ENCODE measurements around the gene RPL28.

The RPL28 gene

DNA sequence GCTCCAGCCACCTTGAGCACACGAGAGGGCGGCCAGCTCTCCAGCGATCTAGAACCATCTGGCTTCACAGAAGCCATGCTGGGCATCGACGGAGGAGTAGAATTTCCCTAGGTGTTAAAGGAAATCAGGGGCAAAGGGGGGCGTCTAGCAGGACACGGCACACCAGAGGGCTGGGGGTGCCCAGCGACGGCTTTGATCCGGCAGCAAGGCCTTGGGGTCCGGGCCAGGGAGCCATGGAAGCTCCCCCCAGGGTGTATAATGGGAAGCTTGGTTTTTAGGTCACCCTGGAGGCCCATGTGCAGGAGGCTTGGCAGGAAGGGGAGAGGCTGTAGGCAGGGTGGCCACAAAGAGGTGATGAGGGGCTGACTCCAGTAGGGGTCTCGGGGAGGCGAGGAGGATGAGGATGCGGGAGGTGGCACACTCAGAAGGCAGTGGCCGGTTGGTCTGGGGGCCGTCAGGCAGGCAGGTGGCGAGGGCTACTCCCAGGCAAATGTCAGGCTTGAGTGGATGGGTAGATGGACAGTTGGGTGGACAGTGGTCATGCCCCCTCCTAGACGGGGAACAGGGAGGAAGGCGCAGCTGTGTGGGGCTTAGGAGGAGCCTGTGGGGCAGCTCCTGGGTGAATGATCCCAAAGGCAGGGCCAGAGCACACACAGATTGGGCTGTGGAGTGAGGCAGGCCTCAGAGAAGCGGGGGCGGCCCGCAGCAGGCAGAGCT is 40.5 kb upstream of the RPL28 start:
- TF ChIP-seq POLR2AphosphoS5 (IDR thresholded peaks at IDR 0.05; ENCODE audit: low read depth, low read length): no peak
- no peak for TF ChIP-seq TAF1 (IDR thresholded peaks at IDR 0.05; ENCODE audit: borderline replicate concordance, insufficient read depth, low read length)
- TF ChIP-seq, protein P1, sequence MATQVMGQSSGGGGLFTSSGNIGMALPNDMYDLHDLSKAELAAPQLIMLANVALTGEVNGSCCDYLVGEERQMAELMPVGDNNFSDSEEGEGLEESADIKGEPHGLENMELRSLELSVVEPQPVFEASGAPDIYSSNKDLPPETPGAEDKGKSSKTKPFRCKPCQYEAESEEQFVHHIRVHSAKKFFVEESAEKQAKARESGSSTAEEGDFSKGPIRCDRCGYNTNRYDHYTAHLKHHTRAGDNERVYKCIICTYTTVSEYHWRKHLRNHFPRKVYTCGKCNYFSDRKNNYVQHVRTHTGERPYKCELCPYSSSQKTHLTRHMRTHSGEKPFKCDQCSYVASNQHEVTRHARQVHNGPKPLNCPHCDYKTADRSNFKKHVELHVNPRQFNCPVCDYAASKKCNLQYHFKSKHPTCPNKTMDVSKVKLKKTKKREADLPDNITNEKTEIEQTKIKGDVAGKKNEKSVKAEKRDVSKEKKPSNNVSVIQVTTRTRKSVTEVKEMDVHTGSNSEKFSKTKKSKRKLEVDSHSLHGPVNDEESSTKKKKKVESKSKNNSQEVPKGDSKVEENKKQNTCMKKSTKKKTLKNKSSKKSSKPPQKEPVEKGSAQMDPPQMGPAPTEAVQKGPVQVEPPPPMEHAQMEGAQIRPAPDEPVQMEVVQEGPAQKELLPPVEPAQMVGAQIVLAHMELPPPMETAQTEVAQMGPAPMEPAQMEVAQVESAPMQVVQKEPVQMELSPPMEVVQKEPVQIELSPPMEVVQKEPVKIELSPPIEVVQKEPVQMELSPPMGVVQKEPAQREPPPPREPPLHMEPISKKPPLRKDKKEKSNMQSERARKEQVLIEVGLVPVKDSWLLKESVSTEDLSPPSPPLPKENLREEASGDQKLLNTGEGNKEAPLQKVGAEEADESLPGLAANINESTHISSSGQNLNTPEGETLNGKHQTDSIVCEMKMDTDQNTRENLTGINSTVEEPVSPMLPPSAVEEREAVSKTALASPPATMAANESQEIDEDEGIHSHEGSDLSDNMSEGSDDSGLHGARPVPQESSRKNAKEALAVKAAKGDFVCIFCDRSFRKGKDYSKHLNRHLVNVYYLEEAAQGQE (IDR thresholded peaks at IDR 0.05; ENCODE audit: insufficient read depth in 1 of 2, low read depth in 2 of 2, low read length in 2 of 2): no peak
- no peak for TF ChIP-seq SIN3A (IDR thresholded peaks at IDR 0.05; ENCODE audit: borderline replicate concordance, insufficient read depth, low read length)
- TF ChIP-seq FOXP2 (optimal IDR thresholded peaks at IDR 0.05; ENCODE audit: borderline replicate concordance, extremely low read depth, extremely low read length, insufficient read depth): no peak

DNA sequence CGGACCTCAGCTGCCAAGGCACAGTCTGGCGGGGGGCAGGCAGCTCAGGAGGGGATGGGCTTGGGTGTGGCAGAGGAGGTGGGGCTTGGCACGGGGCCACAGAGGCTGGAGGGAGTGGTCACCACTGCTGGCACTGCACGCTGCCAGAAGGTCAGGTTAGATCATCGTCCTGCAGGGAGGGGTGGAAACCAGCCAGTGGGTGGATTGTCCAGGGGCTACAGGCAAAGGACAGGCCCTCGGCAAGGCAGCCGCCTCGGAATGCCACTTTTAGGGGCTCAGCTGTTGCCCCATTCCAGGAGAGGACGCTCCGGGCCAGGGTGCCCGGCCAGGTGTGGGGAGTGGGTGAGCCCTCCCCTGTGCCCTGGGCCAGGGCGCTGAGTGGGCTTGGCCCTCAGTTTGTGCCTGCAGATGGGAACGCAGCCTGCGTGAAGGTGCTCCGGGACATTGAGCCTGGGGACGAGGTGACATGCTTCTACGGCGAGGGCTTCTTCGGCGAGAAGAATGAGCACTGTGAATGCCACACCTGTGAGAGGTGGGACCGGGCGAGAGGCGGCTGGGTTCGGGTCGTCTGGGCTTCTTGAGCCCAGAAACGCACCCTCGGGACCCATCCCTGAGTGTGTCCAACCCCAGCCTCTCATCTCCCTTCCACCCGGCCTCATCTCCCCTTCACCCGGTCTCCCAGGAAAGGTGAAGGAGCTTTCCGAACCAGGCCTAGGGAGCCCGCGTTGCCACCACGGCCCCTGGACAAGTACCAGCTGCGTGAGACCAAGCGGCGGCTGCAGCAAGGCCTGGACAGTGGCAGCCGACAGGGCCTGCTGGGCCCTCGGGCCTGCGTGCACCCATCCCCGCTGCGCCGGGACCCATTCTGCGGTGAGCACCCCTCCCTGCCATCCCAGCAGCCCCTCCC is 39.7 kb upstream of the RPL28 start:
- TF ChIP-seq SIN3A (IDR thresholded peaks at IDR 0.05; ENCODE audit: borderline replicate concordance, insufficient read depth, low read length) (no peak), TAF1 (IDR thresholded peaks at IDR 0.05; ENCODE audit: borderline replicate concordance, insufficient read depth, low read length) (no peak), FOXP2 (optimal IDR thresholded peaks at IDR 0.05; ENCODE audit: borderline replicate concordance, extremely low read depth, extremely low read length, insufficient read depth) (no peak), POLR2AphosphoS5 (IDR thresholded peaks at IDR 0.05; ENCODE audit: low read depth, low read length) (no peak)

DNA sequence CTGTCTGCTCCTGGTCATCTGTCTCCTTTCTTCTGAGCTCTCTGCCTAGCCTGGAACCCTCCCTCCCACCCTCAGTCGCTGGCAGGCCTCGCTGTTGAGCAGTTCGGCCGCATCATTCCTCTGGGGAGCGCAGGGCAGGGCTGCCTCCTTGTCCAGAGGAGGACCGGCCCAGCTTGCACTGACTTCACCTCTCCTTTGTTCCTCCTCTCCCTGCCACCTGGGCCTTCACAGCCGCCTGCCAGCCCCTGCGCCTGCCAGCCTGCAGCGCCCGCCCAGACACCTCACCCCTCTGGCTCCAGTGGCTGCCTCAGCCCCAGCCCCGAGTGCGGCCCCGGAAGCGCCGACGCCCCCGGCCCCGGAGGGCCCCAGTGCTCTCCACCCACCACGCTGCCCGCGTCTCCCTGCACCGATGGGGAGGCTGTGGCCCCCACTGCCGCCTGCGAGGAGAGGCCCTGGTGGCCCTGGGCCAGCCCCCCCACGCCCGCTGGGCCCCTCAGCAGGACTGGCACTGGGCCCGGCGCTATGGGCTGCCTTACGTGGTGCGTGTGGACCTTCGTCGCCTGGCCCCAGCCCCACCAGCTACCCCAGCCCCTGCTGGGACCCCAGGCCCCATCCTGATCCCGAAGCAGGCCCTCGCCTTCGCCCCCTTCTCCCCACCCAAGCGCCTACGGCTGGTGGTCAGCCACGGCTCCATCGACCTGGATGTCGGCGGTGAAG is 38.8 kb upstream of the RPL28 start:
- TF ChIP-seq, protein P1 (IDR thresholded peaks at IDR 0.05; ENCODE audit: insufficient read depth in 1 of 2, low read depth in 2 of 2, low read length in 2 of 2): no peak
- TF ChIP-seq TAF1 (IDR thresholded peaks at IDR 0.05; ENCODE audit: borderline replicate concordance, insufficient read depth, low read length) (no peak), FOXP2 (optimal IDR thresholded peaks at IDR 0.05; ENCODE audit: borderline replicate concordance, extremely low read depth, extremely low read length, insufficient read depth) (no peak), POLR2AphosphoS5 (IDR thresholded peaks at IDR 0.05; ENCODE audit: low read depth, low read length) (no peak)

DNA sequence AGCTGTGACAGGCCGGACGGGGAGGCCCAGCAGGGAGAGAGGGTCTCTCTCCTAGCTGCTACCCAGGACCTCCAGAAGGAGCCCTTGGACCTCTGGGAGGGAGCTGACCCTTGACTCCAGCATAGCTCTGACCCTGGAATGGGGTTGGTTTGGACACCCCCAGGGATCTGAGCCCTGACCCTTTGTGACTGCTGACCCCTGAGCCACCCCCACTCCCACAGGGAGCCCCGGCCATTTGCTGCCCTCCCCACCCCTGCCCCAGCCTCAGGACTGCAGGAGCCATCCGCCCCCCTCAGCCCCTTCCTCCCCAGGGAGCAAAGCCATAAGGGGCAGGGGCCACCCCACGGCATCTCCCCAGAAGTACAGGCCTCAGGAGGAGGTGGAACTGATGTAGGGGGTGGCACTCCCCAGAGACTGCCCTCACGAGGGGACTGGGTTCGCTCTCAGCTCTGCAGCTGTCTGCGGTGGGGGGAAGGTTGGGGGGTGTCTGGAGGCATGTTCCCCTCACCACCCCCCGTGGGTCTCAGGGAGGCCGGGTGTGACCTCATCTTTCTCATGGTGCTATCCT is 38.2 kb upstream of the RPL28 start:
- no peak for TF ChIP-seq FOXP2 (optimal IDR thresholded peaks at IDR 0.05; ENCODE audit: borderline replicate concordance, extremely low read depth, extremely low read length, insufficient read depth)
- TF ChIP-seq, protein P1 (IDR thresholded peaks at IDR 0.05; ENCODE audit: insufficient read depth in 1 of 2, low read depth in 2 of 2, low read length in 2 of 2): no peak
- TF ChIP-seq SIN3A (IDR thresholded peaks at IDR 0.05; ENCODE audit: borderline replicate concordance, insufficient read depth, low read length): no peak
- TF ChIP-seq TAF1 (IDR thresholded peaks at IDR 0.05; ENCODE audit: borderline replicate concordance, insufficient read depth, low read length): no peak
- TF ChIP-seq POLR2AphosphoS5 (IDR thresholded peaks at IDR 0.05; ENCODE audit: low read depth, low read length): no peak

Data from PFSK-1 (cell line).